Keratinocyte (primary cell): ENCODE data around the gene DLGAP1. TPM values are rescaled to one million over a fixed set of nuclear protein-coding genes. Genes with fewer than 3 reads are reported as not detected.

Source experiments
- DNase-seq: peaks from one replicate; pipeline ENCODE4 v3.0.0-alpha.2; 2011; ENCODE audit warnings: low read depth, missing footprints, low spot score
- FAIRE-seq: peaks from 2 replicates; lab custom pipeline; 2011; peaks lifted over from hg19 to GRCh38; lab: Jason Lieb, UNC
- H2AFZ ChIP-seq: 2 replicates; pipeline ENCODE4 v1.6.0; 2012; ENCODE audit warnings: low read length, control low read depth, inconsistent platforms; ENCODE audit not compliant: control insufficient read depth
- H3K27ac ChIP-seq: 2 replicates; pipeline ENCODE4 v1.5.1; 2011; ENCODE audit warnings: low read length; ENCODE audit not compliant: control insufficient read depth, insufficient read depth
- H3K27me3 ChIP-seq: 3 replicates; pipeline ENCODE4 v1.6.0; 2011; ENCODE audit warnings: low read length; ENCODE audit not compliant: control insufficient read depth, insufficient read depth; ENCODE audit errors: extremely low read depth
- H3K36me3 ChIP-seq, 2 experiments: 2 replicates in 1 of 2; 3 replicates in 1 of 2; pipeline ENCODE4 v1.5.1; 2011; ENCODE audit warnings: low read length in 2 of 2, mild to moderate bottlenecking in 1 of 2; ENCODE audit not compliant: control insufficient read depth in 2 of 2, insufficient read depth in 2 of 2; ENCODE audit errors: extremely low read depth in 1 of 2
- H3K4me1 ChIP-seq: 3 replicates; pipeline ENCODE4 v1.5.1; 2011; ENCODE audit warnings: low read length; ENCODE audit not compliant: control insufficient read depth, insufficient read depth; ENCODE audit errors: extremely low read depth
- H3K4me2 ChIP-seq: 3 replicates; pipeline ENCODE4 v1.6.0; 2011; ENCODE audit warnings: low read depth, low read length; ENCODE audit not compliant: control insufficient read depth, insufficient read depth; ENCODE audit errors: extremely low read depth
- H3K4me3 ChIP-seq, 3 experiments: fragments of 200-600 bp in 1 of 3; sonication (generic) in 1 of 3; 2 replicates in 2 of 3; 3 replicates in 1 of 3; pipeline ENCODE4 v1.5.1; 2011 to 2016; ENCODE audit warnings: low read length in 3 of 3, mild to moderate bottlenecking in 3 of 3, control low read depth in 2 of 3, inconsistent platforms in 1 of 3, low read depth in 1 of 3, mixed read lengths in 1 of 3, mixed run types in 1 of 3, moderate library complexity in 1 of 3; ENCODE audit not compliant: control insufficient read depth in 2 of 3, insufficient read depth in 2 of 3; ENCODE audit errors: extremely low read depth in 1 of 3
- H3K79me2 ChIP-seq: 2 replicates; pipeline ENCODE4 v1.6.0; 2012; ENCODE audit warnings: low read length; ENCODE audit not compliant: control insufficient read depth, insufficient read depth
- H3K9ac ChIP-seq: 3 replicates; pipeline ENCODE4 v1.6.0; 2011; ENCODE audit warnings: low read length; ENCODE audit not compliant: control insufficient read depth, insufficient read depth; ENCODE audit errors: extremely low read depth
- H3K9me1 ChIP-seq: 3 replicates; pipeline ENCODE4 v1.6.0; 2011; ENCODE audit warnings: low read length; ENCODE audit not compliant: control insufficient read depth, insufficient read depth; ENCODE audit errors: extremely low read depth
- H3K9me3 ChIP-seq: 2 replicates; pipeline ENCODE4 v1.5.1; 2012; ENCODE audit warnings: low read depth, low read length; ENCODE audit not compliant: control insufficient read depth
- H4K20me1 ChIP-seq: 3 replicates; pipeline ENCODE4 v1.6.0; 2011; ENCODE audit warnings: low read length; ENCODE audit not compliant: control insufficient read depth, insufficient read depth; ENCODE audit errors: extremely low read depth
- EZH2 ChIP-seq: IDR thresholded peaks from one replicate; pipeline ENCODE4 v1.6.1; 2012; ENCODE audit warnings: inconsistent platforms, mild to moderate bottlenecking, low read length, moderate library complexity
- dilution Hi-C: fragments of 300-500 bp; cut with MboI; formaldehyde crosslinking; loops from one replicate; pipeline ENCODE4 v1.7.0; 2020; ENCODE audit warnings: low sequenced_read_pairs; ENCODE audit not compliant: extremely low pct_ligation_motif_present
- polyA plus RNA-seq, 5 experiments: library from polyadenylated mRNA; depleted of rRNA in 3 of 5; stranded (reverse) in 3 of 5; stranded (forward) in 1 of 5; unstranded in 1 of 5; fragments of >200 nt; gene quantifications; 1 replicate in 1 of 5; 2 replicates in 3 of 5; 3 replicates in 1 of 5; pipeline versions ENCODE4 v1.2.1 to v1.2.3, GENCODE V29; 2011 to 2012; ENCODE audit warnings: missing spikeins in 2 of 5, low read depth in 1 of 5, low replicate concordance in 1 of 5
- TF ChIP-seq, protein P1 (sequence below), 3 experiments: IDR thresholded peaks in 1 of 3; conservative IDR thresholded peaks in 1 of 3; optimal IDR thresholded peaks in 1 of 3; 2 replicates in 2 of 3; 3 replicates in 1 of 3; pipeline versions ENCODE3 to v1.5.1; 2011; ENCODE audit warnings: low read length in 3 of 3, mild to moderate bottlenecking in 3 of 3, moderate library complexity in 2 of 3, control low read depth in 1 of 3, inconsistent platforms in 1 of 3; ENCODE audit not compliant: insufficient read depth in 2 of 3; ENCODE audit errors: extremely low read depth in 1 of 3

Gene DLGAP1
- polyA plus RNA-seq, 1 donor (not counting 4 experiments of a cell fraction or from before 2014, with no cell fraction given): not detected

DNA sequence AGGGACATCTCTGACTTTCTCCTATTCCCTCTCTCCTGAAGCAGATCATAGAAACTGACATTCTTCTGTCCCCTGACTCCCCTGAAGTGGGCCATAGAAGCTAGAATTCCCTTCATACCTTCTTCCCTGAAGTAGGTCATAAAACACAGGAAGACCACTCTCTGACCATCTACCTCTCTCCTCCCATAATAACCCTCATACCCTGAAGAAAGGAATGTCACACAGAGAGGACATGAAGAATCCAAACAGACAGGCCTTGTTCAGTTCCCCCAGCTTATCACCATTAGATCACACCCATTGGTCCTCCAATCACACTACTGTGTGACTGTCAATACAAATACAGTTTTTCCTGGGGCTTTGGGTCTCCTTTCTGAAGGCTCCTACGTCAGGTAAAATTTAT, 347.1 kb downstream of the DLGAP1 start:
- H3K9me3 ChIP-seq: no peaks in the 10 kb centered on the region
- H2AFZ ChIP-seq: no peak overlapping the region
- no peaks in the 10 kb centered on the region for H3K36me3 ChIP-seq
- no peaks in the 10 kb centered on the region for H3K27me3 ChIP-seq
- dilution Hi-C loops: no loop called here
- no peak overlapping the region for H3K4me2 ChIP-seq
- no peaks in the 10 kb centered on the region for H3K79me2 ChIP-seq
- H3K9me1 ChIP-seq: no peaks in the 10 kb centered on the region
- no peak overlapping the region for H3K9ac ChIP-seq
- TF ChIP-seq, protein P1, sequence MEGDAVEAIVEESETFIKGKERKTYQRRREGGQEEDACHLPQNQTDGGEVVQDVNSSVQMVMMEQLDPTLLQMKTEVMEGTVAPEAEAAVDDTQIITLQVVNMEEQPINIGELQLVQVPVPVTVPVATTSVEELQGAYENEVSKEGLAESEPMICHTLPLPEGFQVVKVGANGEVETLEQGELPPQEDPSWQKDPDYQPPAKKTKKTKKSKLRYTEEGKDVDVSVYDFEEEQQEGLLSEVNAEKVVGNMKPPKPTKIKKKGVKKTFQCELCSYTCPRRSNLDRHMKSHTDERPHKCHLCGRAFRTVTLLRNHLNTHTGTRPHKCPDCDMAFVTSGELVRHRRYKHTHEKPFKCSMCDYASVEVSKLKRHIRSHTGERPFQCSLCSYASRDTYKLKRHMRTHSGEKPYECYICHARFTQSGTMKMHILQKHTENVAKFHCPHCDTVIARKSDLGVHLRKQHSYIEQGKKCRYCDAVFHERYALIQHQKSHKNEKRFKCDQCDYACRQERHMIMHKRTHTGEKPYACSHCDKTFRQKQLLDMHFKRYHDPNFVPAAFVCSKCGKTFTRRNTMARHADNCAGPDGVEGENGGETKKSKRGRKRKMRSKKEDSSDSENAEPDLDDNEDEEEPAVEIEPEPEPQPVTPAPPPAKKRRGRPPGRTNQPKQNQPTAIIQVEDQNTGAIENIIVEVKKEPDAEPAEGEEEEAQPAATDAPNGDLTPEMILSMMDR (optimal IDR thresholded peaks at IDR 0.05 in 1 of 3, IDR thresholded peaks at IDR 0.05 in 1 of 3, conservative IDR thresholded peaks at IDR 0.05 in 1 of 3; ENCODE audit: extremely low read depth in 1 of 3, insufficient read depth in 2 of 3, low read length in 3 of 3): no peak
- TF ChIP-seq EZH2: no peak
- no peak overlapping the region for H3K4me3 ChIP-seq
- FAIRE-seq: no peak
- no peak overlapping the region for H3K27ac ChIP-seq
- no peaks in the 10 kb centered on the region for H4K20me1 ChIP-seq
- DNase-seq: no peak
- H3K4me1 ChIP-seq: no peaks in the 10 kb centered on the region

DNA sequence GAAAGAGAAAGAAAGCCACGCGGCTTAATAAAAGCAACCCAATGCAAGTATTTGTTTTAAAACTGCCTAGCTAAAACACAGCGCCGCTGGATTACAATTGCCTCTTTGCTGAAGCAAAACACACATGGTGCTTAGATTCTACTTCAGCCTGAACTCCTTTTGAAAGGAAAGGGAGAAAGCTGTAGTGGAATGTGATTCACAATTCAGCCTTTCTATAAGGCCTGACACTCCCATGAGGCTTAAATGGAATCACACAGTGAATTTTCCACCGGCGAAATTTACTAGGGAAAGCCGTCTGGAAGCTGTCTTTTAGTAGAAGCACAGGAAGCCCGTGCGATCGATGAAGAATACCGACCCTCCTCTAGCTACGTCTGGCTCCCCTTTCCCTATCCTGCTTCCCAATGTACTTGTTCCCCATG, 348.0 kb downstream of the DLGAP1 start:
- no peak overlapping the region for H3K4me3 ChIP-seq

More for the DNA sequence above, 348.0 kb downstream of the DLGAP1 start:
- H3K79me2 ChIP-seq: no peaks in the 10 kb centered on the region
- no peak overlapping the region for H2AFZ ChIP-seq
- dilution Hi-C loops: no loop called here
- FAIRE-seq (no peak), DNase-seq (no peak)
- no peaks in the 10 kb centered on the region for H3K27me3 ChIP-seq
- H3K4me1 ChIP-seq: no peaks in the 10 kb centered on the region
- H3K4me2 ChIP-seq: no peak overlapping the region
- no peak overlapping the region for H3K27ac ChIP-seq
- no peaks in the 10 kb centered on the region for H3K9me3 ChIP-seq
- no peaks in the 10 kb centered on the region for H4K20me1 ChIP-seq
- TF ChIP-seq, protein P1 (optimal IDR thresholded peaks at IDR 0.05 in 1 of 3, IDR thresholded peaks at IDR 0.05 in 1 of 3, conservative IDR thresholded peaks at IDR 0.05 in 1 of 3; ENCODE audit: extremely low read depth in 1 of 3, insufficient read depth in 2 of 3, low read length in 3 of 3): no peak
- no peak for TF ChIP-seq EZH2
- no peaks in the 10 kb centered on the region for H3K36me3 ChIP-seq
- H3K9me1 ChIP-seq: no peaks in the 10 kb centered on the region
- H3K9ac ChIP-seq: no peak overlapping the region
